Measurements from ENCODE around the gene CACNA1E.
"Not testable (repeated sequence)": the region's sequence is repeated elsewhere in the genome, so short reads cannot be mapped to it uniquely, and the experiment has no call there.

CACNA1E gene

DNA sequence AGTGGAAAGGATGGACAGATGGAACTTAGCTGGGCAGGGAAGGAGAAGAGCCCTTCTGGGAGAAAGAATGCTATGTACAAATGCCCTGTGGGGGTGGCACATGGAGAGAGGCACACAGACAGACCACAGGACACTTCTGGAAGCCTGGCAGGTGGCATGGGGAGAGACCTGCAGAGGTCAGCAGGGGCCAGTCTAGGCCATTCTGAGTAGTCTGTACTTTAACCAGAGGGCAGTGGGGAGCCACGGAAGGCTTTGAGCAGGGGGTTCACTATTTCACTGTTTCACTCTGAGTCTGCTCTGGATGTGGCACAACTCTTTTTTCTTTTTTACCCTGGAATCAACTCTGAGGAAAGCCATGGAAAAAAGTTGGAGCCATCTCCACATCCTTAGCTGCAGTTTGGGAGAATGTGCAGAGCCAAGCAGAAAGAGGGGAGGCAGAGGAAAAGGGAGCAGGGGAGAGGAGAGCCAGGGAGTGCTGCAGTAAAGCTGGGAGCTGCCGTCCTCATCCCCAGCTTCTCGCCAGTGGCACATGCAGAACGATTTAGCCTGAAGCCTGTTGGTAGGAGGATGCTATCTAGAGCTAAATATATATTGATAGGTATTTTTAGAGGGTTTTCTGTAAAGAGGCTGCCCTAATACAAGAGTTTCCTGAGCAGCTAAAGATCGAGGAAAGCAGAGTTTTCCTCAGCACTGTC lies 34.0 kb downstream of the CACNA1E start:
- DNase-seq (ENCODE audit: low spot score), result no peak

DNA sequence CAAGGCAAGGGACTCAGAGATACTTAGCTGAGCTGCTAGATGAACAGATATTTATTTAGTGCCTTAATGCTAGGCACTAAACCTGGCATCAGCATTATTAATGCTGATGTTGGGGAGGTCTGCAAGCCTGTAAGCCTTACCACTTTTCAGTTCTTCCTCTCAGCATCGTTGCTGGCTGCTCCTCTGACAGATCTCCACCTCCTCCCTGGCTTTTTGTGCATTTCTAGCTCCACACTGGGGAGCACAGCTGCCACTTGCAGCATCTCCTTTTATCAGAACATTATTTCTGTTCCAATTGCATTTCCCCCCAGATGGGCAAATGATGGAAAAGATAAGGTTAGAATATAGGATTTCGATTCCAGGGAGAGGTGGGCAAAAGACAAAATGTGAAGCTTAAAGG lies 34.8 kb downstream of the CACNA1E start:
- no peak for DNase-seq (ENCODE audit: low spot score)

DNA sequence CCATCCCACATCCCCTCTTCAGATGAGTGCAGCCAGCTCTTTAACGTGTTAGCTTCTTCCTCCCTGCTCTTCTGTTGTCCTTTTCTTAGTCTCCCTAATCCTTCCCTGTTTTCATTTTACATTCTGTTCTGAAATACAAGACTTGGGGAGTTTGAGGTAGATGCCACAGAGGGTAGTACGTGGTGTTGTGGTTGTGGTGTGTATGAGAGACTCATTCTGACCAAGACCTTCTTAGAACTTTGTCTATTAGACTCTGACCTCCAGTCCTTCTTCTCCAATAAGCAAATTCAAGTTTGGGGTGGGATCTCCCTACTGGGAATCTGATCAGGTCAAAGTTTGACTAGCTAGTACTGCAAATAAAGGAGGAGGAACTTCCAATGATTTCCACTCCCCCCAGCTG lies 39.5 kb downstream of the CACNA1E start:
- DNase-seq (ENCODE audit: low spot score), result no peak

DNA sequence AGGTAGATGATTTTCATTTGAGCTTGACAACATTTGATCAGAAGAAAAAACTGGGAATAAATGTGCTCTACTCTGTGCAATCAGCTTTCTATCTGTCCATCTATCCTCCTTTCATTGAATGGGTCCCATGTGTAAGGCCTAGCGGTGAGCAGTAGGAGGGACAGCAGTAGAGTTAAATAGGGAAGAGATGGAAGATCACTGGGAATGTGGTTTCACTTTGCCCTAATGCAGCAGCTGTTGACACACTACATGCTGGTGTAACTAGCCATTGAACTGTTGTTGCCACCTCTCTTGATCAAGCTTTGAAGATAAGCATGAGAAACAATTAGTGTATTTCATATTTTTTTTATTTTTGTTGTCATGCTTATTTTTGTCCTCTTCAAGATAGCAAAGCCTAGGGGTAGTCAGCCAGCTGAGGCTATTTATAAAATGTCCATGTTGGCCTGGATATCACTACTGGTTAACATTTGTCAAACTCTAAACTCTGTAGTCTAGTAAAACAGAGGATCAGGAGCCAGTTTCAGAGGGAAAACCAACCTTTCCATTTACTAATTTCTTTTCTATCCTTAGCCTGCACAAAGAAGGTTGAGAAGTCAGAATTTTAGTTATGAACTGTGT lies 41.9 kb downstream of the CACNA1E start:
- no peak for DNase-seq (ENCODE audit: low spot score)

DNA sequence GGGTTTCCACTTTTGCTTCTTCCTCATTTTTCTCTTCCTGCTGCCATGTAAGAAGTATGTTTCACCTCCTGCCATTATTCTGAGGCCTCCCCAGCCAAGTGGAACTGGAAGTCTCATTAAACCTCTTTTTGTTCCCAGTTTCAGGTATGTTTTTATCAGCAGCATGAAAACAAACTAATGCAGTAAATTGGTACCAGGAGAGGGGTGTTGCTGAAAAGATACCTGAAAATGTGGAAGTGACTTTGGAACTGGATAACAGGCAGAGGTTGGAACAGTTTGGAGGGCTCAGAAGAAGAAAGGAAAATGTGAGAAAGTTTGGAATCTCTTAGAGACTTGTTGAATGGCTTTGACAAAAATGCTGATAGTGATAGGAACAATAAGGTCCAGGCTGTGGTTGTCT lies 44.9 kb downstream of the CACNA1E start:
- not testable (repeated sequence) for DNase-seq (ENCODE audit: low spot score)

DNA sequence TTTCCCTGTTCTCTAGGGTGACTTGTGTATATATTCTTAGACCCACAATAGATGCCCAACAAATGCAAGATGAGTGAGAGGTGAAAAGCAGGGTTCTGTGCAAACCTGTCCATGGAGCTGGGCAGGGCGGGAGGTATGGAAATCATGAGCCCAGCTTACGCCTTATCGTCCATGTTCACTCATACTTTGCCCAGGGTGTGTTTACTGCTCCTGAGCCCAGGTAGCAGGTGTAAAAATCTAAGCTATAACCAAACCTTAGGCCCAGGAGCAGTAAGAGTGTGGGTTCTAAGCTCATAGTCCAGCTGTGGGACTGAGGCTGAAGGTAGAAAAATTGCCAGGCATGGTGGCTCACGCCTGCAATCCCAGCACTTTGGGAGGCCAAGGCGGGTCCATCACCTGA lies 48.1 kb downstream of the CACNA1E start:
- DNase-seq (ENCODE audit: low spot score), result no peak

DNA sequence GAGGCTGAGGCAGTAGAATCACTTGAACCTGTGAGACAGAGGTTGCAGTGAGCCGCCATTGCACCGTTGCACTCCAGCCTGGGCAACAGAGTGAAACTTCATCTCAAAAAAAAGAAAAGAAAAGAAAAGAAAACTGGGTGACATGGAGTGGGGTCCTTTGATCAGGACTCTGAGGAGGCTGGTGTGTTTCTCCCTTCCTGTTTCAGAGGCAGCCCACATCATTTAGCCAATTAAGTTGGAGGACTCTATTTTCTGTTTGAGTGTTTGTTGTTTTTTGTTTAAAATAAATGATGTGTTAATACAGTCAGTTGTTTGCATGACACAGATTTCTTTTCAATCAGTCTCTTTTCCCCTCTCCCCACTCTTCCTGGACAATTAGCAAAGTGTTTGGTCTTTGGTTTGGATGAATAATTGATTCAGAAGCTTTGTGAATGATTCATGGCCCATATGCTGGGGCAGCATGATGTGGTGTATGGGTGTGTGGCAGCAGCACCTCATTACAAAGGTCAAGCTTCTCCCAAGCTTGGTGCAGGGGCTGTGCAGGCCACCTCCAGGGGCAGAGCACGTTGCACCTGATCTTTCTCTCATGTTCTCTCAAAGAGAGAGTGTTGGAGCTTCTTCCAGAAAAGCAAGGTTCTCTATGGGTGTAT lies 48.8 kb downstream of the CACNA1E start:
- DNase-seq (ENCODE audit: low spot score), result no peak

DNA sequence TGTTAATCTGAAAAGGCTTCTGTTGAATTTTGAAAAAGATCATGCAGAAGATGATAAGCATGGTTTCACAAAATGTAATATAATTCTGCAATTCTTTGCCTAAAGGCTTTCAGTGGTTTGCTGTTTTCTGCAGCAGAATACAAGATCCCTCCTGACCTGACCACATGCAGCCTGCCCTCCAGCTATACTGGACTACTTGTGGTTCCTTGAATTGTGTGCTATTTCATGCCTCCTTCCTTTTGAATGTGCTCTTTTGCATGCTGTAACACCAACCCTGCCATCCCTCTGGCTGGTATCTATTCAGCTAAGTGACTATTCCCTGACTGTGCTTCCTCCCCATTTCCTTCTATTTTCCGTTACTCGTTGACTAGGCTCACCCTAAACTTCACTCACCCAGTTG lies 55.5 kb downstream of the CACNA1E start:
- DNase-seq (ENCODE audit: low spot score), result no peak

DNA sequence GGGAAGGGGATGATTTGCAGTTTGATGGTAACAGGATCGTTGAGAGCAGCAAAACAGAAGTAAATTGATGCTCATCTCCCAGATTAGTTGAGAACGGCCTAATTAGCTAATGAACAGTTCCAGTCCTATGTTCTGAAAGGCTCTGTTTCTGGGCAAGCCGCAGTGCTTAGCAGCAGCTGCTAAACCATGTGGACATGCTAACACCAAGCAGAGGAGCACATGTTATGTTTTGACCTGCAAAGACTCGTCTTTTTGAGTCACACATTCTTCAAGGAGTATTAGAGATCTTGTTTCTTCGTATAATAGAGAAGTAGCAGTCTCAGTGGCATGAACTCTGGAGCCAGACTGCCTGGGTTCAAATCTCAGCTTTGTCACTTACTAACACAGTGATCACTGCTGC lies 58.1 kb downstream of the CACNA1E start:
- DNase-seq (ENCODE audit: low spot score), result no peak

DNA sequence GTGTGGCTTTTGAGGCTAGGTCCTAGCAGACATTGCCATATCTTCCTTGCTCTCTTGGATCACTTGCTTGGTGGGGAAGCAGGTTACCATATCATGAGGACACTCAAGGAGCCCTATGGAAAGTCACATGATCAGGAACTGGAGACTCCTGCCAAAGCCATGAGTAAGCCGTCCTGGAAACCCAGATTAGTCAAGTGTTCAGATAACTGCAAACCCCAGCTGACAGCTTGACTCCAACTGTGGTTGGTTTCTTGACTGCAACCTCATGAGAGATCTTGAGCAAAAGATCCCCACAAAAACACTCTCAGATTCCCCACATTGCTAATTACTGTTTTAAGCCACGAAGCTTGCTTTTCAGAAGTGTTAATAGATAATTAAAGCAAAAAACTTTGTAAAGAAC lies 58.6 kb downstream of the CACNA1E start:
- DNase-seq (ENCODE audit: low spot score), result no peak

DNA sequence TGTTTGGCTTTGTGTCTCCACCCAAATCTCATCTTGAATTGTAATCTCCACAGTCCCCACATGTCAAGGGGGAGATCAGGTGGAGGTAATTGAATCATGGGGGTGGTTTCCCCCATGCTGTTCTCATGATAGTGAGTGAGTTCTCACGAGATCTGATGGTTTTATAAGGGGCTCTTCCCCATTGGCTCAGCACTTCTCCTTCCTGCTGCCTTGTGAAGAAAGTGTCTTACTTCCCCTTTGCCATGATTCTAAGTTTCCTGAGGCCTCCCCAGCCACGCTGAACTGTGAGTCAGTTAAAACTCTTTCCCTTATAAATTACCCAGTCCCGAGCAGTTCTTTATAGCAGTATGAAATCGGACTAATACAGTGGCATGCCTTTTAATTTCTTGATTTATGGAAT lies 59.1 kb downstream of the CACNA1E start:
- not testable (repeated sequence) for DNase-seq (ENCODE audit: low spot score)

DNA sequence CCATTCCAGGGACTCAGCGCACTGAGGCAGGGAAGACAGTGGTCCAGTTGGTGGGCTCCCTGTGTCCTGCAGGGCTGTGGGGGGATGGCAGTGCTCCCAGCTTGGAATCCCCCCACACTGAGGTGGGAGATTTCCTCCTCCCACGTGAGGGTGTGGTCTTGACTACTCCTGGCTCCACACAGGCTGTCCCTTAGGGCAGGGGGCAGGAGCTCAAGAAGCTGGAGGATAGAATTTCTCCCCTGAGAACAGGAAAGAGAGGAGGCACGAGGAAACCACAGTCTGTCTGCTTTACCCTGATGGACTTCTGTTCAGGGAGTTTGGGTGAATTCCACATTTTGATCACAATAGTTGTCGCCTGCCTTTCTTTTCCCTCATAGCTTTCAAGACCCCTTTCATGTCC lies 62.1 kb downstream of the CACNA1E start:
- DNase-seq (ENCODE audit: low spot score), result no peak

DNA sequence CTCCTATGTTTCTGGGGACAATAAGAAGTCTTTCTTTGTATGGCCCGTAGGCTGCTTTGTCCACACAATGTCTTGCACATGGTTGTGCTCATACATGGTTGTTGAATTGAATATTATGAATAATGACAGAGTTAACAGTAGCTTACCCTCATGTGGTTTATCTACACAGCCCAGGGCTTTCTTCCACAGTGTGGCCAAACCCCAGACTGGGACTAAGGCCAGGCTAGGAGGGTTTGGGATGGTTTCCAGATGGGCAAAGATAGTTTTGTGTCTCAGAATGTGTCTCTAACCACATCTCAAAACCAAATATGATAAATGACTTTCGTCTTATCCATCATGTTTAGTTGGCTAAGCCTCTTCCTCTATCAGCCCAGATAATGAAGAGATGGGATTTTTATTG lies 65.2 kb downstream of the CACNA1E start:
- DNase-seq (ENCODE audit: low spot score), result no peak

DNA sequence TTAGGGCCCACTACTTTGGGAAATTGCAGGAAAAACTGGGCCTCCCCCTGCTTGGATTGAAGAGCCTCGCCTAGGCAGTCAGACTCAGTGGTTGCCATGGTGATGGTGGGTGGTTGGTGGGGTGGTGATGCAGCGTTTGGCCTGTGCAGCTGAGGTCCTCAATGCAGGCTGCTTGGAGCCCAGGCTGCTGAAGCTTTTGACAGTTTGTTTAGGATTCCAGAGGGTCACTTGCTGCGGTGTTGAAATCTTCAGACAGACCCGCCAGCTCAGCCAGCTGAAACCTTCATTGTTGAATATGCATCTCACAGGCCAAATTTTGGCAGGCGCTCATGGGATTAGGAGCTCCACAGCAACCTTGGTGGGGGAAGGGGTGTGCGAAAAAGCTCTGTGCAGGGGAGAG lies 67.9 kb downstream of the CACNA1E start:
- DNase-seq (ENCODE audit: low spot score), result no peak

DNA sequence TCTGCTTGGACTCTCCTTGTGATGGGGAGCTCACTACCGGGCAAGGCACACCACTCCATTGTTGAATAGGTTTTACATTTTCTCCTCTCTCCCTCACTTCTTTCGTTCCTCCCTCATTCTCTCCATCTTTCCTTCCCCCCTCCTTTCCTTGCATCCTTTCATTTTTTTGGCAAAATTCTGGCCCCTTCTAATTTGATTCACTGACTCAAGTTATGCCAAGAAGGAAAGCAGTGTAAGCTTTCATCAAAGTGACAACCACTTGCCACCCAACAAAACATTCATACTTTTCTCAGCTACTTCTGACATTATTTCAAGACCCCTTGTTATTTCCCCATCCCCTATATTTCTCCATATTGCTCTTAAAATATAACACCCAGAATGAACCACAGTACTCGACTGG lies 68.4 kb downstream of the CACNA1E start:
- DNase-seq (ENCODE audit: low spot score), result no peak

DNA sequence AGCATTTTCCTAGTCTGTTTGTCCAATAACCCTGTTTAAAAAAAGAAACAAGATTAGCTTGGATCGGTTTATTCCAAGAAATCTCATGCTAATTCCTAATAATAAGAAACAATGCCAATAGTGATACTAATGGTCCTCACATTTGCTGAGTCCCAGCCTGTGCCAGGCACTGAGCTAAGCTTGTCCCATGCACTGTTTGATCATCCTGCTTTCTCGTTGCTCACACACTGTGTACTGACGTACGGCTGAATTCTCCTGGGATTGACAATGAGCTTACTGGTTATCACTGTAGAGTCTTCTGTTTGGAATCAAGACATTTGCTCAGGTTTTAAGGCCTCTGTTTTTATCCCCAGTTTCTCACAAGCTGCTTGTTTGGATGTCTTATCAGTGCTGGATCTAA lies 71.1 kb downstream of the CACNA1E start:
- no peak for DNase-seq (ENCODE audit: low spot score)

DNA sequence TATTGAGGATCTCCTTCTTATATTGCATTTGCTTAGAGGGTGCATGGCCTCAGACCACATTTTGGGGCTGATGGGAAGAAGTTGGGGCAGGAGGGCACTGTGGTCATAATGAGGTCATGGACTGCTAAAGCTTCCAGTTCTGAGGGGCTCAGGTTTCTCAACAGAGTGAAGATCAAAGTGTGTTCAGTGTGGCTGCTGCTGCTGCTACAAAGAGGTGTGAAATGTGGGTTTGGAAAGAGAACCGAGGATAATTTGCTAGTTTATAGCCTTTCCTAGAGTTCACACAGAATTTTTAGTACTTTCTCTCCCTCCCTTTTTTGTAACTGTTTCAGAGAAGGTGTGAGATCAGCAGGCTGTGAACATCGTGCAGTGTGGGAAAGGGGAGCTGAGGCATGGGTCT lies 73.3 kb downstream of the CACNA1E start:
- DNase-seq (ENCODE audit: low spot score), result no peak

DNA sequence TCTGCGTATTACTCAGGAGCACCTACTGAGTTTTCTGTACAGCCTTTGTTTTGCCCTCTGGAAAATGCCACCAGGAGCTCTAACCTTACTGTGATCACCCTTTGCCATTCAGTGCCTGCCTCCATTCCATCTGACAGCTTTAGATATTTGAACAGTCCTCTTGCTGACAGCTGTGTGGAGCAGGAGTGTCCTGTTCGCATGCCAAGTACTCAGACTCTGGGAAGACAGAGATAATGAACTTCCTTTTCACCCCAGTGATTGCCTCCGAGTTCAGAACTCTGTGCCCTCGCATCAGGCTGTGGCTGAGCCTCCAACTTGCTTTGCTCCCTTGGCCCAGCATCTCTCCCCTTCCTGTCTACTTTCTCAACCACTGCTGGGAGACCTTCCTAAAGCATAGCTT lies 74.0 kb downstream of the CACNA1E start:
- DNase-seq (ENCODE audit: low spot score), result no peak

DNA sequence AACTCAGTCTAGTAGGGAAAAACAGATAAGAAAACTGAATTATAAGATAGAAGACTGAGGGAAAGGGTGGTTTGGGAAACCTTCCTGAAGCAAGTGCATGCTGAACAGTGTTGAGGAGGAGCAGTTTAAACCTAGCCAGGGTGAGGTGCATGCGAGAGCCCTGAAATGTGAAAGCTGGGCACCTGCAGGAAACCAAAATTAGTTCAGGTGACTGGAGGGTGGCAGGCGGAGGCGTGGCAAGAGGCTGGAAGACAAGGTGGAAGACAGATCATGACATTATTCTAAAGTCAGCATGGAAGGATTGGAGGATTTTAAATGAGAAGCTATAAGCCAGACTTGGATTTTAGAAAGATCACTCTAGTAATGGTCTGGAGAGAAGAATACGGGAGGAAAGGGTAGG lies 75.1 kb downstream of the CACNA1E start:
- DNase-seq (ENCODE audit: low spot score), result no peak

DNA sequence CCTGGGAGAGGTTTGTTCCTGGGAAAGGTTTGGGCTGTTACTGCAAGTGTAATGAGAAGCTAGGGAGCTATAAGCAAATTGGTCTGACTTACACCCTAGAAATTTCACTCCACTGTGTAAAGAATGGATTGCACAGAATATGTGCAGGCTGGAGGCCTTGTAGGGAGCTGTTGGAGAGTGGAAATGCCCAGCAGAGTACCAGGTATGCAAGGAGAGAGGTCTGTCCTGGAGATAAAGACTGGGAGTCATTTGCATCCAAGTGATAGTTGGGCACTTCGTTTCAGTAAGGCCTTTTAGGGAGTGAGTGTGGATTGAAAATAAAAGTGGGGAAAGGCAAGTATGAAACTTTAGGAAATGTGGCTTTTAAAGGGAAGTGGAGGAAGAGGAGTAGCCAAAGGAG lies 75.8 kb downstream of the CACNA1E start:
- no peak for DNase-seq (ENCODE audit: low spot score)

DNA sequence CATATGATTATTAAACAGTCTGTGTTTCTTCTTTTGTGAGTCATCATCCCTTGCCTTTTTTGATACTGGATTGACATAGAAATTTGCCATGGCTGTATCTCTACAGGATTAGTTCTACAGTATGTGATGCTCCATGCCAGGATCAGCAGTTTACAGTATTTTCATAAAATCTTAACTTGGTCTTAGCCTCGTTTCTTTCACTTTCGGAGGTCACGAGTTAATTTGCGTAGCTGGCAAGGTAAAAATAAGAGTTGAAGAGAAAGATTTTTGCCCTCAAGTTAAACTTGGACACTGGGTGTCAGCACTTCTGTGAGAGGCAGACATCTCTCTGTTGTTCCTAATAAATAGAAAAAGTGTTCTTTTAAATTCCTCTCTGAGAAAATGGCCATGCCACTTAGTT lies 79.1 kb downstream of the CACNA1E start:
- no peak for DNase-seq (ENCODE audit: low spot score)

DNA sequence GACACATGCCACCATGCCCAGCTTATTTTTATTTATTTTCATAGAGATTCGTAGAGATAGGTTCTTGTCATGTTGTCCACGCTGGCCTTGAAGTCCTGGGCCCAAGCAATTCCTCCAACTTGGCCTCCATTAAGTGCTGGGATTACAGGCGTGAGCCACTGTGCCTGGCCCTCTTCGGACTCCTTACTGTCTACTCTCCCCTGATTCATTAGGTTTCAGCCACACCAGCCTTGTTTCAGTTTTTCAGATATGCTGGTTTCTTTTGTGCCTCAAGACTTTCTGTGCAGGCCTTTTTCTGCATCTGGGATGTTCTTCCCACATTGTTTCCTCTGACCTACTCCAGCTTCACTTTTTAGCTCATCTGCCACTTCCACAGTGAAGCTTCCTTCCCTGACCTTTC lies 85.4 kb downstream of the CACNA1E start:
- no peak for DNase-seq (ENCODE audit: low spot score)

DNA sequence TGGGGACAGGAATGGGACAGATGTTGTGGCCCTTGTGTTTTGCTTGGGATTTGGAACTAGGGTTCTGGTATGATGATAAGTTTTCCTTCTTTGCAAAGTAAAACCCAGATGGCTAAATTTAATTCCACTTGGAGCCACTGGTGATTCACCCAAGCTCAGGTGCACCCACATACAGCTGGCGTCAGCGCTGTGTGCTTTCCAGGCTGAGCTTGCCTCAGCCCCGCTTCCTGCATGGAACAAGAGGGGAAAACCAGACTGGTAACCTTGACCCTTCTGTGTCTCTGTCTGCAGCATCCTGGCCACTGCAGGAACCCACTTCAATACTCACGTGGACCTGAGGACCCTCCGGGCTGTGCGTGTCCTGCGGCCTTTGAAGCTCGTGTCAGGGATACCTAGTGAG lies 94.2 kb downstream of the CACNA1E start:
- DNase-seq (ENCODE audit: low spot score), result no peak

DNA sequence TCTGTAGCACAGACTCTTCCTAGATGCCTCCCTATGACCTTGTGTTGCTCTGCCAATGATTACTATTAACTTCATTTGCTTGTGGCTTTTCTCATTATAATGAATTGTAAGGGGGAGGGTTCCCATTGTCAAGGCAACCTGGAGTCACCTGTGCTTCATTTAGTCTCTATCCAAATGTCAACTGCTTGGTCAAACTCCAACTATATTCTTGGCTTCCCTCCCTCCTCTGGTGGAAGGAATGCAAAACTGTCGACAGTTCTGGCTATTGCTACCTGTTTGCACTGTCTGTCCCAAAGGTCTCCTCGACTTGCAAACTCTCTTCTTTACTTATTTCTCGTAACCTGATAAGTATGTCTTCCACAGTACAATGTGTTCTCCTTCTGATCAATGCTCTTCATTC lies 100.3 kb downstream of the CACNA1E start:
- DNase-seq (ENCODE audit: low spot score), result no peak
